ENCODE data around the gene SYT13.

DNA sequence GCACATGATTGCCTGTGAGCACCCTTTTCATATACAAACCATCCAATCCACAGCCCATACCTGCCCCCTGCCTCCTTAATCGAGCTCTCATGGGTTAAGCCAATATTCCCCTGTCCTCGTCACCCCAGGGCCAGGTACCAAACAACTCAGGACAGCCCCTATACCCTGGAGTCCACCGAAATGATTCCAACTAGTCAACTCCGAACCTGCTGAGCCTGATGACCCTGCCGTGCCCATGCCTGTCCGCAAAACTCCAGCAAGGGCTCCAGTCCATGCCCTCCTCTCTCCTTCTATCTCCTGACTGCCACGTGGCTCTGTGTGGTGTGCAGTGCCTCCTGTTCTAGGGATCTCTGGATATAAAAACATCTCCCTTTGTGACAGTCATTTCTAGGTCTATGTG, 35.5 kb upstream of the SYT13 start:
- TF ChIP-seq, protein P1, sequence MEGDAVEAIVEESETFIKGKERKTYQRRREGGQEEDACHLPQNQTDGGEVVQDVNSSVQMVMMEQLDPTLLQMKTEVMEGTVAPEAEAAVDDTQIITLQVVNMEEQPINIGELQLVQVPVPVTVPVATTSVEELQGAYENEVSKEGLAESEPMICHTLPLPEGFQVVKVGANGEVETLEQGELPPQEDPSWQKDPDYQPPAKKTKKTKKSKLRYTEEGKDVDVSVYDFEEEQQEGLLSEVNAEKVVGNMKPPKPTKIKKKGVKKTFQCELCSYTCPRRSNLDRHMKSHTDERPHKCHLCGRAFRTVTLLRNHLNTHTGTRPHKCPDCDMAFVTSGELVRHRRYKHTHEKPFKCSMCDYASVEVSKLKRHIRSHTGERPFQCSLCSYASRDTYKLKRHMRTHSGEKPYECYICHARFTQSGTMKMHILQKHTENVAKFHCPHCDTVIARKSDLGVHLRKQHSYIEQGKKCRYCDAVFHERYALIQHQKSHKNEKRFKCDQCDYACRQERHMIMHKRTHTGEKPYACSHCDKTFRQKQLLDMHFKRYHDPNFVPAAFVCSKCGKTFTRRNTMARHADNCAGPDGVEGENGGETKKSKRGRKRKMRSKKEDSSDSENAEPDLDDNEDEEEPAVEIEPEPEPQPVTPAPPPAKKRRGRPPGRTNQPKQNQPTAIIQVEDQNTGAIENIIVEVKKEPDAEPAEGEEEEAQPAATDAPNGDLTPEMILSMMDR (optimal IDR thresholded peaks at IDR 0.05 in 1 of 3, IDR thresholded peaks at IDR 0.05 in 1 of 3, conservative IDR thresholded peaks at IDR 0.05 in 1 of 3; ENCODE audit: extremely low read depth in 1 of 3, insufficient read depth in 2 of 3, low read length in 3 of 3), result no peak
- no peak for TF ChIP-seq EZH2 (IDR thresholded peaks at IDR 0.05; ENCODE audit: low read length)

Data from keratinocyte (primary cell).